ENCODE data around the gene ZNF337. TPM values are rescaled to one million over a fixed set of nuclear protein-coding genes. Genes with fewer than 3 reads are reported as not detected.

Gene ZNF337
- 10 to 100 TPM; 14.8 to 16.2 TPM for total RNA-seq
- 36.6 to 66.2 reads per million in 2 donors for total RNA-seq

DNA sequence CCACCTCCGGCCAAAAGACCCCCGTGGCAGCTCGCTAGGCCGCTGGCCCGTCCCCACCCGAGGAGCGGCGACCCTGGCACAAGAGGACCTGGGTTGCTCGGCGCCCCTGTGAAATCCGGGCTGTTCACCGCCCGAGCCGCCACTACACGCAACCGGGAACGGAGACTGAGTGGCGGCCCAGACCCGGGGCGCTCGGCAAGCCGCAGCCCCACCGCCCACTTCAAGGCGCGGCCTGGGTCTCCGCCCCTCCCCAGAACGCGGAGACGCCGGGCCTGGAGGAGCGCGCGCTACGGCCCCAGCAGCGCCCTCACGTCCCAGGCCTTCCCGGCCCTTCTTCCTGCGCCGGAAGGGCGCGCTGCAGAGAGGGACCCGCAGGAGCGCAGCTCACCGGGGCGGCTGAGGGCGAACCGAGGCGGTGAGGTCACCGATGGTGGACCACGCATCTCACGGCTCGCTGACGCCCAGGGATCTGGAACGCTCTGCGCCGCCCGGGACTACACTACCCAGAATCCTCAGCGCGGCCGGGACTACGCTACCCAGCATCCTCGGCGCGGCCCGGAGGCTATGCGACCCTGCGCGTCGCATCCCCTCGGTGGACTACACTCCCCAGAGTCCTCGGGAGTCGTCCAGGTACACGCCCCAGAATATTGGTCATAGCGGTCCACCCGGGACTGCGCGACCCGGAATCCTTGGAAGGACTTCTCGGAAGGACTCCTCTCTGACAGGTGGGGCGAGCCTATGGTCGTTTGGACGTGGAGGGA, at the start of gene ZNF337:
TSS of gene ZNF337 (minus strand) at position 483 of the 761 bp plus-strand sequence. CDS start 10,436 bp downstream, outside the sequence.
- ATAC-seq (peak; percentile 99), DNase-seq (peak; percentile 81 to 87 (median 83))
- H3K9me3 ChIP-seq (ENCODE audit: control insufficient read depth, low read length, poor library complexity, severe bottlenecking): peaks cover 4% of the 10 kb centered on the region
- H3K27me3 Mint-ChIP-seq: no peaks in the 10 kb centered on the region
- peak within 1 kb of the TSS; percentile 85 for H3K27ac Mint-ChIP-seq
- H3K36me3 Mint-ChIP-seq (ENCODE audit: low read depth): peaks cover 2% of the 10 kb centered on the region
- peaks cover 28% of the 10 kb centered on the region for H3K4me1 Mint-ChIP-seq
- H3K4me3 Mint-ChIP-seq: peak within 1 kb of the TSS; percentile 95

DNA sequence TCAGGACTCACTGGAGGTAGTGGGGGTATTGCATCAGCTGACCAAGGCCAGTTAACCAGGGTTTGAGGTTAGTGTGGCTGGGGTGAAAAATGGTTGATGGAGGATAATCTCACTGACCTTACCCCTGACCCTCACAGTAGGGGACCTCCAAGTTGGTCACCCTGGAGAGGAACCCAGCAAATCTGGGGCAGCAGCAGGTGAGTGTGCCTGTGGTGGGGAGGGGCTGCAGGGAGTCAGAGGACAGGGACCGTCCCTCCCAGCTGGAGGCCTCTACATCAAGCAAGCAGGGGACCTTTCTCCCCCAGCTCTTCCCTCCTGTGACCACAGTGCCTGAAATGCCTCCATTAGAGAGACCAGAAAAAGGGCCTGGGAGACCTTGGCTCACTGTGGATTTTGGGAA, 49.1 kb upstream of the ZNF337 start:
- Mint-ChIP-seq H3K4me1 (peaks cover 10% of the 10 kb centered on the region), H3K4me3 (no peak overlapping the region), H3K27ac (no peak overlapping the region), H3K36me3 (ENCODE audit: low read depth) (no peaks in the 10 kb centered on the region), H3K27me3 (no peaks in the 10 kb centered on the region)
- DNase-seq (no peak), ATAC-seq (no peak)
- no peaks in the 10 kb centered on the region for H3K9me3 ChIP-seq (ENCODE audit: control insufficient read depth, low read length, poor library complexity, severe bottlenecking)

DNA sequence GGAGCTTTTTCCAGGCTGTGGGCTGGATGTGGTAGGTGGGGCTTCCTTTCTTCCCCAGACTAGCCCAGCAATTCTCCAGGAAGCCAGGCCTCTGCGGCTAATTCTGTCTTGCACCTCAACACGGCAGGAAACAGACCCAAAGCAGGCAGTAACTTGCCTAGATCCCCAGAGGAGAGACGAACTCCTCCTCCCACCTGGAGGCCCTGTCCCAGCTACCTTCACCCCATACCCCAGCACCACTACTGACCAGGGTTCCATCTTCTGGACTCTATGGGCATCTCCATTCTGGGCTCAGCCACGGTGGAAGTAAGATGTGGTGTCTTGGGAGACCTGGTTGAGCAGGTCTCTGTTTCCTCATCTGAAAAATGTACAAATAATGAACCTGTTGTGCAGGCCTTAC, 48.4 kb upstream of the ZNF337 start:
- ATAC-seq: no peak
- DNase-seq: no peak
- no peak overlapping the region for H3K4me3 Mint-ChIP-seq
- no peaks in the 10 kb centered on the region for H3K27me3 Mint-ChIP-seq
- H3K36me3 Mint-ChIP-seq (ENCODE audit: low read depth): no peaks in the 10 kb centered on the region
- no peaks in the 10 kb centered on the region for H3K9me3 ChIP-seq (ENCODE audit: control insufficient read depth, low read length, poor library complexity, severe bottlenecking)
- no peak overlapping the region for H3K27ac Mint-ChIP-seq
- peaks cover 11% of the 10 kb centered on the region for H3K4me1 Mint-ChIP-seq

DNA sequence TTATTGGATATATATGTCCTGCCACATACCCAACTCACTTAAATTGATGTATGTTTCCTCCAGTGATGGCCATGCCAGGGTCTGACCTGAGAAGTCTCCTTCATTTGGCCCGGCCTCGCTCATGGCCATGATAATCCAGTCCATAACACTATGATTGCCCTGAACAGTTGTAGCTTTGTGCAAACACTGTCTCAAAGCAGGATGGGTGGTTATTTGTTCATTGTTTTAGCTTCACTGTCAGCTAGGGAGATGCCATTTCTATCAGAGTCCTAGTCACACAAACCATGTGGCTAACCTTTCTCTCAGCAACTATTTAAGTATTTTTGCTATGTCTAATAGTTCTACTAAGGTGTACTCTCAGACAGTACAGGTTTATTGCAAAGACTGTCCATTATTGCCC, 47.6 kb upstream of the ZNF337 start:
- no peak for ATAC-seq
- Mint-ChIP-seq H3K4me1 (peaks cover 17% of the 10 kb centered on the region), H3K36me3 (ENCODE audit: low read depth) (no peaks in the 10 kb centered on the region), H3K27me3 (no peaks in the 10 kb centered on the region), H3K27ac (no peak overlapping the region), H3K4me3 (no peak overlapping the region)
- no peaks in the 10 kb centered on the region for H3K9me3 ChIP-seq (ENCODE audit: control insufficient read depth, low read length, poor library complexity, severe bottlenecking)
- DNase-seq: no peak

DNA sequence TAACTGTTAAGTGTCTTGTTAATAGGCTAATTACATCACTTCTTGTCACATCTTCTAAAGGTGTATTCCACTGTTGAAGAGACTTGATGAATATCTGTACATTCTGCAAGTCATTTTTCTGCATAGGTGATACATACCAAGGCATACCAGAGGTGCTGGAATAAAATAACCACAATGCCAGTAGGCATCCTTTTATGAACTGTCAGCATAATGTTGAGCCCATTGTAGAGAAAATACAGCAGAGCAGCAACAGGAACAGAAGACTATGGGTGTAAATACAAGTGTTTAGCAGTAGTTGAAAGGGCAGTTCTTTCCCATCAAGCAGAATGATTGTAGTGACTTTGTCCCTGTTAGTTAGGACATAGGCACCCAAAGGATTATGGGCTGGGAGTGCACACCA, 44.4 kb upstream of the ZNF337 start:
- Mint-ChIP-seq H3K36me3 (ENCODE audit: low read depth) (no peaks in the 10 kb centered on the region), H3K27ac (no peak overlapping the region), H3K27me3 (no peaks in the 10 kb centered on the region), H3K4me1 (peaks cover 13% of the 10 kb centered on the region), H3K4me3 (no peak overlapping the region)
- ATAC-seq (no peak), DNase-seq (no peak)
- no peaks in the 10 kb centered on the region for H3K9me3 ChIP-seq (ENCODE audit: control insufficient read depth, low read length, poor library complexity, severe bottlenecking)

DNA sequence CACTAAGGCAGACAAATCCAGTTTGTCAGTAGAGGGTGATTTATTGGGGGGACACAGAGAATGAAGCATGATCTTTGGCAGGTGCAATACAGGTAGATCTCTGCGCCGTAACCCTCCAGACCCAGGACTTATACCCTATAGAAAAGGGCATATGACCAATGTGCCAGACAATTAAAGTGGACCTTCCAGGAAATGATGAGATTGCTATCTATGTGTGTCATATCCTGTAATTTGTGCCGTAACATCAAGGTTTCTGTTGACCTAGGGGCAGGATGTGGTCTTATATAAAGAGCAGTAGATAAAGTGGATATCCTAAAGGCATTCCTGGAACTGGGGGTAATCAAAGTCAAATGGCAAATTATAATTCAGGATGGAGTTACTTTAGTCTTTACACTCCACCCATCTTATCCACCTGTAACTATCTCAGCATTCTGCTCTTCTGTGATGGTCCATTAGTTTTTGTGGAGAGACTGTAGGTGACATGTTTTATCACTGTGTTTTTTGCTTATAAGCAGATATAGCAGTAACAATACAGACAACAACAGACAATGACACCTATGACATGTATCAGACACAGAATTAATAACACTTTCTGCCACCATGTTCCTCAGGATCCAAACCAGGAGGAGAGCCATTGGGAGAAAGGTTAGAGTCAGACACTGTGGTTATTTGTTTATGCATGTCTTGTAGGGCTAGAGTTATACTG, 43.1 kb upstream of the ZNF337 start:
- no peak overlapping the region for H3K4me3 Mint-ChIP-seq

DNA sequence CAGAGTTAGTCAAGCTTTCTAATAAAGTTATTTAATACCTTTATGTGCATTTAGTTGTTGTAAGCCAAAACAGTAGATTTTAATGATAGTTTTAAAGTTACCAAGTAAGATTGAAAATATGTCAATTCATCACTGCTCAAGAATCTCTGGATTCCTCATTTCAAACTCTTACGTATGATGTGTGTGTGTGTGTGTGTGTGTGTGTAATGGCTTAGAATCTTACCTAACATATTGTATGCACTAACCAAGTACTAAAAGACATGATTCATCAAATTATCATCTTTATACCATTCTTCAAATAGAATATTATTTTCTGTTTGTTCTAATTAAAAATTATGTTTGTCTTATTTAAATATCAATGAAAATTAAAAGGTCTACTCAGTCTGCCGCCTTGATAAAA, 41.5 kb upstream of the ZNF337 start:
- no peak for ATAC-seq
- Mint-ChIP-seq H3K36me3 (ENCODE audit: low read depth) (no peaks in the 10 kb centered on the region), H3K27me3 (no peaks in the 10 kb centered on the region), H3K27ac (no peak overlapping the region), H3K4me1 (peaks cover 11% of the 10 kb centered on the region), H3K4me3 (no peak overlapping the region)
- no peaks in the 10 kb centered on the region for H3K9me3 ChIP-seq (ENCODE audit: control insufficient read depth, low read length, poor library complexity, severe bottlenecking)
- no peak for DNase-seq

More for the DNA sequence above, 43.1 kb upstream of the ZNF337 start:
- no peaks in the 10 kb centered on the region for H3K36me3 Mint-ChIP-seq (ENCODE audit: low read depth)
- H3K9me3 ChIP-seq (ENCODE audit: control insufficient read depth, low read length, poor library complexity, severe bottlenecking): no peaks in the 10 kb centered on the region
- peaks cover 11% of the 10 kb centered on the region for H3K4me1 Mint-ChIP-seq
- DNase-seq: no peak
- peak overlapping the region; percentile 19 for H3K27ac Mint-ChIP-seq
- ATAC-seq: peak; percentile 81
- H3K27me3 Mint-ChIP-seq: no peaks in the 10 kb centered on the region

DNA sequence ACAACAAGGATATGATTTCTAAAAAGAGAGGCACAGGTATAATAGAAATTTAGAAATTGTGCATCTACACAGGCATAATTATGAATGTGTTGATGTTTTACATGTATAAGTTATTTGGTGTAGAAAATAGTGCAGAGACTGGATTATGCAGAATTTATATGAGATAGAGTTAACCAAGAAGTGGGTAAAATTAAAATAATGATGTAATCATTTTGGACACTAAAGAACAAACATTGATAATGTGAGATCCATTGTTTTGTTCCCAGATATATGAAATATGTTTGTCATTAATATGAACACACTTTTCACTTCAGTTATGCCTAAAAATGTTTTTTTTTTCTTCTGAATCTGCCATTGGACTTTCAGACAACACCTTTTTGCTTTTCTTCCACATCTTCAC, 37.2 kb upstream of the ZNF337 start:
- ATAC-seq (no peak), DNase-seq (no peak)
- Mint-ChIP-seq H3K36me3 (ENCODE audit: low read depth) (no peaks in the 10 kb centered on the region), H3K4me3 (no peak overlapping the region), H3K4me1 (peaks cover 2% of the 10 kb centered on the region), H3K27me3 (no peaks in the 10 kb centered on the region), H3K27ac (no peak overlapping the region)
- no peaks in the 10 kb centered on the region for H3K9me3 ChIP-seq (ENCODE audit: control insufficient read depth, low read length, poor library complexity, severe bottlenecking)

DNA sequence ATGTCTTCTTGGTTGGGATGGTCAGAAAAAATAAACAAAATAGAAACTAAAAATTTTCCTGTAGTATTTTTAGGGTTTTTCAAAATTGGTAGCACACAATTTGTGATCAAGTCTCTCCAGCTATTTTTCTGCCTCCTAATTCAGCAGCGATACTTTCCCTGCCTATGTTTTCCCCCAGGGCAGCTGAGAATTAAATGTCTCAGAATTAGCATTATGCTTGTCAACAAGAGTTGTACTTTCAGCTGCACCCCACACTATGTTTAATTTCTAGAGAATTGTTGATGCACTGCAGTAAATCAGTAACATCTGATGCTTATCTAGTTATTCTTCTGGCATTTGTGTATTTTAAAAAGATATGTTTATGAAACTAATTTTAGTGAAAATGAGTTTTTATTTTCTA, 34.2 kb upstream of the ZNF337 start:
- H3K36me3 Mint-ChIP-seq (ENCODE audit: low read depth): no peaks in the 10 kb centered on the region
- ATAC-seq (no peak), DNase-seq (no peak)
- H3K9me3 ChIP-seq (ENCODE audit: control insufficient read depth, low read length, poor library complexity, severe bottlenecking): no peaks in the 10 kb centered on the region
- no peak overlapping the region for H3K27ac Mint-ChIP-seq
- H3K4me3 Mint-ChIP-seq: no peak overlapping the region
- peaks cover 2% of the 10 kb centered on the region for H3K4me1 Mint-ChIP-seq
- H3K27me3 Mint-ChIP-seq: no peaks in the 10 kb centered on the region

DNA sequence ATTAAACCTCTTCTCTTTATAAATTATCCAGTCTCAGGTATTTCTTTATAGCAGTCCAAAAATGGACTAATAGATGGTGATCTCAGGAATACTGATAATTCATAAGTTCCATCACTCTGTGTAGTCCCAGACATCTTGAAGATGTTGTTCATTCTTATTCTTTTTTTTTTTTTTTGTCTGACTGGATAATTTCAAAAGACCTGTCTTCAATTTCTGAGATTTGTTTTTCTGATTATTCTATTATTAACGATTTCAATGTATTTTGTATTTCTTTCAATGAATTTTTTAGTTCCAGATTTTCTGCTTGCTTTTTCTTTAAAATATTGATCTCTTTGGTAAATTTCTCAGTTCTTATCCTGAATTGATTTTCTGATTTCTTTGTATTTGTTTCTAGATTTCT, 29.7 kb upstream of the ZNF337 start:
- DNase-seq (no peak), ATAC-seq (no peak)
- Mint-ChIP-seq H3K4me3 (no peak overlapping the region), H3K27ac (no peak overlapping the region), H3K27me3 (no peaks in the 10 kb centered on the region), H3K36me3 (ENCODE audit: low read depth) (no peaks in the 10 kb centered on the region), H3K4me1 (peaks cover 2% of the 10 kb centered on the region)
- H3K9me3 ChIP-seq (ENCODE audit: control insufficient read depth, low read length, poor library complexity, severe bottlenecking): no peaks in the 10 kb centered on the region

DNA sequence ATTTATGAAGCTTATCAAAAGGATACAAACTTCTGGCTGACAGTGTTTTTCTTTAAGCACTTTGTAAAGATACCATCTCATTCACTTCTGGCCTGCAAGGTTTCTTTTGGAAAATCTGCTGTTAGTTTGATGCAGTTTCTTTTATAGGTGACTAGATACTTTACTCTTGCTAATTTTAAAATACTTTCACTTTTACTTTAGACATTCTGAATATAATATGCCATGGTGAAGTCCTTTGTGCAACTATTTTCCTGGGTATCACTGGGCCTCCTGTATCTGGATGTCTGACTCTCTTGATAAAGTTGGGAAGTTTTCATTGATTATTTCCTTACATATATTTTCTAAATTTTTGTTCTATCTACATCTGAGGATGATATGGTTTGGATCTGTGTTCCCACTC, 29.0 kb upstream of the ZNF337 start:
- DNase-seq: no peak
- H3K9me3 ChIP-seq (ENCODE audit: control insufficient read depth, low read length, poor library complexity, severe bottlenecking): no peaks in the 10 kb centered on the region
- no peaks in the 10 kb centered on the region for H3K27me3 Mint-ChIP-seq
- H3K27ac Mint-ChIP-seq: no peak overlapping the region
- no peak overlapping the region for H3K4me3 Mint-ChIP-seq
- ATAC-seq: no peak
- peaks cover 2% of the 10 kb centered on the region for H3K4me1 Mint-ChIP-seq
- no peaks in the 10 kb centered on the region for H3K36me3 Mint-ChIP-seq (ENCODE audit: low read depth)

DNA sequence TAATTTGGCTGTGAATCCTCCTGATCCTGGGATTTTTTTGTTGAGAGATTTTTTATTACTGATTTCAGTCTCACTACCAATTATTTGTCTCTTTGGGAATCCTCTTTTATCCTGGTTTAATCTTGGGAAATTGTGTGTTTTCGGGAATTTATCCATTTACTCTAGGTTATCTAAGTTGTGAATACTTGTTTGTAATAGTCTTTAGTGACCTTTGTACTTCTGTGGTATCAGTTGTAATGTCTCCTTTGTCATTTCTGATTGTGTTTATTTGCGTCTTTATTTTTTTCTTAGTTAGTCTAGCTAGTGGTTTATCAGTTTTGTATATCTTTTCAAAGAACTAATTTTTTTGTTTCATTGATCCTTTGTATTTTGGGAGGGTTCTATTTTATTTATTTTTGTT, 27.3 kb upstream of the ZNF337 start:
- ATAC-seq (no peak), DNase-seq (no peak)
- Mint-ChIP-seq H3K36me3 (ENCODE audit: low read depth) (no peaks in the 10 kb centered on the region), H3K4me1 (peaks cover 3% of the 10 kb centered on the region), H3K27ac (no peak overlapping the region), H3K4me3 (no peak overlapping the region), H3K27me3 (no peaks in the 10 kb centered on the region)
- no peaks in the 10 kb centered on the region for H3K9me3 ChIP-seq (ENCODE audit: control insufficient read depth, low read length, poor library complexity, severe bottlenecking)

DNA sequence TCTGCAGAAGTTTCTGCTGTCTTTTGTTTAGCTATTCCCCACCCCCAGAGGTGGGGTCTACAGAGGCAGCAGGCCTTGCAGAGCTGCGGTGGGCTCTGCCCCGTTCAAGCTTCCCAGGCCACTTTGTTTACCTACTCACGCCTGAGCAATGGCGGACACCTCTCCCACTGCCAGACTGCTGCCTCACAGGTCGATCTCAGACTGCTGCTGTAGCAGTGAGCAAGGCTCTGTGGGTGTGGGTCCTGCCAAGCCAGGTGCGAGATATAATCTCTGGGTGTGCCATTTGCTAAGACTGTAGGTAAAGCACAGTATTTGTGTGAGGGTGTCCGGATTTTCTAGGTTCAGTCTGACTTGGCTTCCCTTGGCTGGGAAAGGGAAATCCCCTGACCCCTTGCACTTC, 23.6 kb upstream of the ZNF337 start:
- Mint-ChIP-seq H3K27me3 (no peaks in the 10 kb centered on the region), H3K4me3 (no peak overlapping the region), H3K27ac (no peak overlapping the region), H3K4me1 (peaks cover 3% of the 10 kb centered on the region), H3K36me3 (ENCODE audit: low read depth) (peaks cover 2% of the 10 kb centered on the region)
- H3K9me3 ChIP-seq (ENCODE audit: control insufficient read depth, low read length, poor library complexity, severe bottlenecking): no peaks in the 10 kb centered on the region
- ATAC-seq (no peak), DNase-seq (no peak)
